DND-41 (cell line): ENCODE measurements around the gene GRHPR.
"Not testable (repeated sequence)": the region's sequence is repeated elsewhere in the genome, so short reads cannot be mapped to it uniquely, and the experiment has no call there.

Source experiments
- EZH2 ChIP-seq: IDR thresholded peaks from 3 replicates; pipeline ENCODE4 v1.6.1; 2012; ENCODE audit warnings: borderline replicate concordance, low read depth, mild to moderate bottlenecking, moderate library complexity, low read length, inconsistent platforms; ENCODE audit not compliant: severe bottlenecking
- TF ChIP-seq, protein P1 (sequence below): IDR thresholded peaks from 2 replicates; pipeline ENCODE4 v1.5.1; 2012; ENCODE audit warnings: borderline replicate concordance, low read length, moderate library complexity, mild to moderate bottlenecking; ENCODE audit not compliant: poor library complexity, severe bottlenecking; ENCODE audit errors: extremely low read depth

- TF ChIP-seq, protein P1, sequence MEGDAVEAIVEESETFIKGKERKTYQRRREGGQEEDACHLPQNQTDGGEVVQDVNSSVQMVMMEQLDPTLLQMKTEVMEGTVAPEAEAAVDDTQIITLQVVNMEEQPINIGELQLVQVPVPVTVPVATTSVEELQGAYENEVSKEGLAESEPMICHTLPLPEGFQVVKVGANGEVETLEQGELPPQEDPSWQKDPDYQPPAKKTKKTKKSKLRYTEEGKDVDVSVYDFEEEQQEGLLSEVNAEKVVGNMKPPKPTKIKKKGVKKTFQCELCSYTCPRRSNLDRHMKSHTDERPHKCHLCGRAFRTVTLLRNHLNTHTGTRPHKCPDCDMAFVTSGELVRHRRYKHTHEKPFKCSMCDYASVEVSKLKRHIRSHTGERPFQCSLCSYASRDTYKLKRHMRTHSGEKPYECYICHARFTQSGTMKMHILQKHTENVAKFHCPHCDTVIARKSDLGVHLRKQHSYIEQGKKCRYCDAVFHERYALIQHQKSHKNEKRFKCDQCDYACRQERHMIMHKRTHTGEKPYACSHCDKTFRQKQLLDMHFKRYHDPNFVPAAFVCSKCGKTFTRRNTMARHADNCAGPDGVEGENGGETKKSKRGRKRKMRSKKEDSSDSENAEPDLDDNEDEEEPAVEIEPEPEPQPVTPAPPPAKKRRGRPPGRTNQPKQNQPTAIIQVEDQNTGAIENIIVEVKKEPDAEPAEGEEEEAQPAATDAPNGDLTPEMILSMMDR: not testable (repeated sequence)
- TF ChIP-seq EZH2: not testable (repeated sequence)
These were observed 54.9 kb downstream of the GRHPR start for GRCh38 chr9:37477443-37477842.
